Thoracic aorta (tissue), 2 donors: ENCODE results near the gene SART3. TPM values are rescaled to one million over a fixed set of nuclear protein-coding genes. Genes with fewer than 3 reads are reported as not detected.

Experiments
- ATAC-seq: fragments of 150-250 bp; one replicate; pipeline ENCODE4 v1.8.0; 2017; ENCODE audit warnings: low read depth; ENCODE audit not compliant: insufficient number of reproducible peaks, low FRiP score
- DNase-seq: peaks from one replicate; pipeline ENCODE4 v3.0.0-alpha.2; 2020; ENCODE audit warnings: low spot score
- H3K27ac ChIP-seq, 2 donors: fragments of 200-600 bp; sonication (generic); 1 replicate in 1 of 2; 2 replicates in 1 of 2; pipeline ENCODE4 v1.5.1; 2016; ENCODE audit warnings: mild to moderate bottlenecking in 2 of 2, moderate library complexity in 2 of 2
- H3K27me3 ChIP-seq: fragments of 200-600 bp; sonication (generic); replicated peaks from 2 replicates; pipeline ENCODE4 v1.6.0; 2016; ENCODE audit warnings: mild to moderate bottlenecking; ENCODE audit not compliant: insufficient read depth
- H3K36me3 ChIP-seq: fragments of 200-600 bp; sonication (generic); one replicate; pipeline ENCODE4 v1.5.1; 2016
- H3K4me1 ChIP-seq, 2 donors: fragments of 200-600 bp; sonication (generic); 1 replicate in 1 of 2; 2 replicates in 1 of 2; pipeline versions ENCODE4 v1.5.1 to v1.6.0; 2016; ENCODE audit warnings: low read depth in 2 of 2, mild to moderate bottlenecking in 1 of 2; ENCODE audit not compliant: control insufficient read depth in 1 of 2
- H3K4me3 ChIP-seq: fragments of 200-600 bp; sonication (generic); 2 replicates; pipeline ENCODE4 v1.5.1; 2016; ENCODE audit warnings: mild to moderate bottlenecking
- H3K9me3 ChIP-seq: fragments of 200-600 bp; sonication (generic); 2 replicates; pipeline ENCODE4 v1.5.1; 2016
- total RNA-seq, 2 donors: library from RNA; depleted of rRNA; stranded (reverse); fragments of >200 nt; gene quantifications; one replicate each; pipeline versions ENCODE4 v1.1.0 to v1.2.3, GENCODE V29; 2016
- TF ChIP-seq, protein P1 (sequence below): fragments of 200-600 bp; sonication (generic); IDR thresholded peaks from one replicate; pipeline ENCODE4 v1.5.1; 2019; ENCODE audit warnings: antibody characterized with exemption

Gene SART3
- total RNA-seq, 2 donors from 2014 or later, result 52.1 to 94.0 TPM

- no peak for DNase-seq
- Histone ChIP-seq H3K27me3 (no peaks in the 10 kb centered on the region), H3K27ac (no peak overlapping the region), H3K9me3 (no peaks in the 10 kb centered on the region), H3K36me3 (no peaks in the 10 kb centered on the region), H3K4me1 (no peaks in the 10 kb centered on the region), H3K4me3 (no peak overlapping the region)
- TF ChIP-seq, protein P1, sequence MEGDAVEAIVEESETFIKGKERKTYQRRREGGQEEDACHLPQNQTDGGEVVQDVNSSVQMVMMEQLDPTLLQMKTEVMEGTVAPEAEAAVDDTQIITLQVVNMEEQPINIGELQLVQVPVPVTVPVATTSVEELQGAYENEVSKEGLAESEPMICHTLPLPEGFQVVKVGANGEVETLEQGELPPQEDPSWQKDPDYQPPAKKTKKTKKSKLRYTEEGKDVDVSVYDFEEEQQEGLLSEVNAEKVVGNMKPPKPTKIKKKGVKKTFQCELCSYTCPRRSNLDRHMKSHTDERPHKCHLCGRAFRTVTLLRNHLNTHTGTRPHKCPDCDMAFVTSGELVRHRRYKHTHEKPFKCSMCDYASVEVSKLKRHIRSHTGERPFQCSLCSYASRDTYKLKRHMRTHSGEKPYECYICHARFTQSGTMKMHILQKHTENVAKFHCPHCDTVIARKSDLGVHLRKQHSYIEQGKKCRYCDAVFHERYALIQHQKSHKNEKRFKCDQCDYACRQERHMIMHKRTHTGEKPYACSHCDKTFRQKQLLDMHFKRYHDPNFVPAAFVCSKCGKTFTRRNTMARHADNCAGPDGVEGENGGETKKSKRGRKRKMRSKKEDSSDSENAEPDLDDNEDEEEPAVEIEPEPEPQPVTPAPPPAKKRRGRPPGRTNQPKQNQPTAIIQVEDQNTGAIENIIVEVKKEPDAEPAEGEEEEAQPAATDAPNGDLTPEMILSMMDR, result no peak
- no peak for ATAC-seq
Observed at GRCh38 chr12:108505129-108505528, 55.8 kb downstream of the SART3 start.

GRCh38 chr12:108502922-108503321 is 58.1 kb downstream of the SART3 start:
- Histone ChIP-seq H3K4me3 (no peak overlapping the region), H3K9me3 (no peaks in the 10 kb centered on the region), H3K36me3 (no peaks in the 10 kb centered on the region), H3K27me3 (no peaks in the 10 kb centered on the region), H3K4me1 (no peaks in the 10 kb centered on the region), H3K27ac (no peak overlapping the region)
- no peak for ATAC-seq
- no peak for DNase-seq
- TF ChIP-seq, protein P1, result no peak

DNA sequence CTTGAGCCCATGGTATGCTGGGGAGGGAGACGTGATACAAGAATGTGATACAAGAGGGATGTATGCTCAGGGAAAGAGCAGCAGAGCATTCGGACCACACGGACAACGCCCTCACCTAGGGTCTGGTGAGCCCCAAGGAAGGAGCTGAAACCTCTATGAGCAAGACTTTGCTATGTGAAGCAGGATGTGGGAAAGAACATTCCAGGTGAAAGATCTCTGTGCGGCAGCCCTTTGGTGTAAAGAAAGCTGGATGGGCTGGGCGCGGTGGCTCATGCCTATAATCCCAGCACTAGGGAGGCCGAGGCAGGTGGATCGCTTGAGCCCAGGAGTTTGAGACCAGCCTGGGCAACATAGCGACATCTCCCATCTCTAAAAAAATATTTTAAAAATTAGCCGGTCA is 62.8 kb downstream of the SART3 start:
- Histone ChIP-seq H3K9me3 (no peaks in the 10 kb centered on the region), H3K27ac (no peak overlapping the region), H3K36me3 (no peaks in the 10 kb centered on the region), H3K4me1 (no peaks in the 10 kb centered on the region), H3K27me3 (no peaks in the 10 kb centered on the region), H3K4me3 (no peak overlapping the region)
- ATAC-seq (no peak), DNase-seq (no peak)
- TF ChIP-seq, protein P1, result no peak

DNA sequence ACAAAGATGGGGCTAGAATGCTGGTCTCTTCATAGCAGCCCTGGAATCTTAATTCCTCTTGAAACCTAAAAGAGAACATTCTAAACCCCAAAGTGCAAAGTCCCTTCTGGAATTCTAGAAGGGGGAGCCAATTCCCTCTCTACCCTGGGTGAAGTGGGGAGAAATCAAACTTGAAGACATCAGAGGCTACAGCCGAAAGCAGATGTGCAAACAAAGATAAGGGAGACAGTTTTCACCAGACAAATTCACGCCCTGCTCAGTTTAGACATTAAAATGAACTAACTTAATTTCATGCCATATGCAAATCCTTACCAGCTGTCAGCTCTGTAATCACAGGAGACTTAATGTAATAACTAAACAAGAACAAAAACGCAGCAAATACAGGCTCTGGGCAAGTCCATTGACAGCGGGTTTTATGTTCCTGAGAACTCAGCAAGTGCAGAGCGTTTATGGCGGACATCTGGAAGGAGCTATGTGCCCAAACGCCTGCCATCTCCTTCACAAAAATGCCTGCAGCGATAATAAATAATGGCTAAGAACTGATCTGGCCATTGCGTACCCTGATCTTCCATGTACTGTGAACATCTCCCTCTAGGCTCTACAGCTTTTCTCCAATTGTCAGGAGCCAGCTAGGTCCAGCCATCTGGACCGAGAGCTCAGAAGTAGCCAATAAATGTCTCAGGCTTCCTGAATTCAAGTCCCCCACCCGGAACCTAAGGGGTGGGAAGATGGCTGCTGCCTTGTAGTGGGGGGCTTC is 65.0 kb downstream of the SART3 start:
- Histone ChIP-seq H3K27ac (no peak overlapping the region), H3K4me3 (no peak overlapping the region), H3K27me3 (no peaks in the 10 kb centered on the region), H3K4me1 (no peaks in the 10 kb centered on the region), H3K9me3 (no peaks in the 10 kb centered on the region), H3K36me3 (no peaks in the 10 kb centered on the region)
- TF ChIP-seq, protein P1, result no peak
- ATAC-seq (no peak), DNase-seq (no peak)

DNA sequence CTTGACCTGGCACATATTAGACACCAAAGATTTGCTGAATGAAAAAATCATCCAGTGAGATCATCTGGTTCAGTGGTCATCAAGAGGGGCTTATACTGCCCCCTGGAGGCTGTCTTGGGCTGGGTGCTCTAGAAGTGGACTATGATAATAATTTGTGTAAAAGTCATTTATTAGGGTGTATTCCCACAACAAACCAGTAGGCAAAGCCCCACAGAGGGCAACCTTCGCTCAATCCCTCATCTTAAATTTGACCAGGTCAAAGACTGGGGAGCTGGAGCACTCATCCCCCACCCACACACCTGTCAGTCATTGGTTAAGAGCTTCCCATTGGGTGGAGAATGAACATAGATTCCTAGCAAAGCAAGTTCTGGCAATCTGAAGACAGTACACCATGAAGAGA is 65.9 kb downstream of the SART3 start:
- no peaks in the 10 kb centered on the region for H3K36me3 ChIP-seq
- TF ChIP-seq, protein P1, result peak; percentile 39
- no peaks in the 10 kb centered on the region for H3K4me1 ChIP-seq
- DNase-seq, result no peak
- H3K27me3 ChIP-seq, result no peaks in the 10 kb centered on the region
- no peak overlapping the region for H3K4me3 ChIP-seq
- H3K27ac ChIP-seq, result no peak overlapping the region
- H3K9me3 ChIP-seq, result no peaks in the 10 kb centered on the region
- no peak for ATAC-seq
